COR-L47 (cell line): Measurements from ENCODE around the gene CTNNA3.

Source experiments
- DNase-seq: peaks from one replicate; lab custom pipeline; 2025; lab: John Stamatoyannopoulos, UW

CTNNA3 gene

DNA sequence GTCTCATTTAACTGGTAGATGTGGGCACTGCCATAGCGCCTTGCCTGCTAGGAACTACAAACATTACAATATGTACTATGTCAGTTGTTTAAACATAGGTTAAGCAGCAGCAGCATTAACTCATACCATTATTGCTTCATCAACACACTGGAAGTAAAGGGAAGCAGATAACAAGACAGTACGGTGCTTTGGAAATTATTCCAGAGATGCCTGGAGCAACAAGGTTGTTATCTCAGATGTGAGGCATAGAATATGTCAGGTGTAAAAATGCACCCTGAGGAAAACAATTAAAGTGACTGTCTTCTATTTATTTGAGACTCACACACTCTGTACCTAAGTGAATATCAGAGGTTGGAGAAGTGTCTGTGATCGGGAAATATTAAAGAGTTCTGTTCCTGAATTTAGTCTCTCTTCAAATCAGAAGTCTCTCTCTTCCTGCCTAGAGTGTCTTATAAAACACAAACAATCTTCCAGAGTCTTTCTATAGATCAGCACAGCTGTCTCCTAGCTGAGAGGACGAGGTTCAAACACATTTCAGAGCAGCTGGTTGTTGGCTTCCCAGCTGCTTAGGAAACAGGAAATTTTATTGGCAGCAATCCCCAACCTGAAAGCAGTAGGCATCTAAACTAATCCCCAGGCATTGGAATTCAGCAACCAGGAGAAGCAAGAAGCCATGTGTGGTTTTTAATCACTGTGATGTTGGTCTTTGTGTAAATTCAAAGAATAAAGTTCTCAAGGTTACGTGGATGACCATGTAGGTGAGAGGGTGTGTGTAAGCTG, 1764.5 kb downstream of the CTNNA3 start:
- DNase-seq = no peak

DNA sequence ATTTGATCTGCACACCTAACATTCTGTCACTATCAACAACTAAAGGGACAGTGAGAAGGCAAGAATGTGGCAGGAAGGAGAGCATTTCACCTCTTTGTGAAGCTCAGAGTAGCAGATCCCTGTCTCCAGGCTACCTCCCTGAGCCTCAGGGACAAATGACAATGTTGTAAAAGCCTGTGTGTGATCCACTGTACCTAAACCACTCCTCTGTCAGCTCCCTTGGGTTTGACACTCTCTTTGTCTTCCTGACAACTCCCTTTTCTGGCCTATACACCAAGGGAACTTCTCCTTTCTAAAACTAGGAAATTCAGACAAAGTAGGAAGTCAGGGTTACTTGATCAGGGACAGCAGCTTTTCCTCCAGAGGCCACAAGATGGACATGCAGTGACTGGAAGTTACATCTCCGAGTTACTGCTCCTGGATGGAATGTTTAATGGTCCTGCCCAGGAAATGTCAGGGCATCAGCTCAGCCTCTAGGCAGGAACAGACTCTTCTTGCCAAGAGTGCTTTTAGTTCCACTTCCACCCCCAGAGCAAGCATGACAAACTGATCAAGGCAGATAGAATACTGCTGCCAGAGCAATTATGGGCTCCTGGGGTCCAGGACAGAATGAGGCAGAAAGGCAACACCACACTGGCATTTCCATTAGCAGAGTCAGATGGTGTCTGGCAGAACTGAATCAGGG, 1784.7 kb downstream of the CTNNA3 start:
- no peak for DNase-seq

DNA sequence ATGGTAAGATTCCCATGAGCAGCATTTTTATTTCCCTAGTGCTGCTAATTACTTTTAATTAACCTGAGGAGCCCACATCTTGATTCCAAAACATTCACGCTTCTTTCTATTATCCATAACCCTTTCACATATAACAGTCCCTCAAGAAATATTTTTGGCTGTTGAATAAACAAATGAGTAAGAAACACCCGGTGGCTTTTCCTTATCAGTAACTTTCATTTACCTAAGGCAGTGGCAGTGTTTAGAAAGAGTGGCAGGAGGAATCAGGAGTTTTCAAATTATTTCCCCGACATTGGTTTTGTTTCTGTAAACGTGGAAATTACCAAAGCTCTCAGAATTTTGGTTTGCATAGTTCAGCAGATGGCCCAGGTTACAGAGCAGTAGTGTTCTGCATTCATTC, 1785.8 kb downstream of the CTNNA3 start:
- DNase-seq = no peak

DNA sequence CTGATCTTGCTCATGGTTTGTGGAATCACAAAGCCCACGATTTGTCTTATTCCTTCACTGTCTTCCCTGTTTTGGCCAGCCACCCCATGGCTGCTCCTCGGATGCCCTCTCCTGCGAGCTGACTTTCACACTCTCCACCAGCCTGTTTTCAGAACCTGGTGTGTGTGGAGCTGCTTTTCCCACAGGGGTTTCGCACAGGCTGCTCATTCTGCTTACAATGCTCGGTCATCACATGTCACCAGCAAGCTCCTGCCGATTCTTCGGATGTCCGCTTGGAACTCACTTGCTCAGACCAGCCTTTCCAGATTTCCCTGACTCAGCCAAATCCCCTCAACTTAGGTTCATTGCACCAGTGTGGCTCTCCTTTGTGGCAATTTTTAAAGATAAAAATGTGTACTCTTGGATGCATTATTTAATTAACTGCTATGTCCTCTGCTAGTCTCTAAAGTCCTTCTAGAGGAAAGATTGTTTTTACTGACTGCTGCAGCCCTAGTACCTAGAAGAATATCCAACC, 1788.7 kb downstream of the CTNNA3 start:
- no peak for DNase-seq

DNA sequence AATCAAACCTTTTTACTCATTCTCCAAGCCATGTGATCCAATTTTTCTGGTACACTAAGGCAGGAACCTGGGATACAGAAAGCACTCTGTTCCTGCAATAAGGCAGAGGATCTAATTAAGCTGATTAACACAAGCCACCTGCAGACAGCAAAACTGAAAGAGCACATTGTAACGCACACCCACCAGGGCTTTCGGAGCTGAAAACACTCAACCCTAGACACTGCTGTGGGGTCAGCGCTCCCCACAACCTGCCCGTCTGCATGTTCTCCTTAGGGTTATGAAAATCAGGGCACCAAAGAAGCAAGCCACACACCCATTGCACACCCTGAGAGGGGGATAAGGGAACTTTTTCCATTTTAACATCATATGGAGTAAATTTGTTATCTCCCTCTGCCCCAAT, 1792.4 kb downstream of the CTNNA3 start:
- DNase-seq = no peak

DNA sequence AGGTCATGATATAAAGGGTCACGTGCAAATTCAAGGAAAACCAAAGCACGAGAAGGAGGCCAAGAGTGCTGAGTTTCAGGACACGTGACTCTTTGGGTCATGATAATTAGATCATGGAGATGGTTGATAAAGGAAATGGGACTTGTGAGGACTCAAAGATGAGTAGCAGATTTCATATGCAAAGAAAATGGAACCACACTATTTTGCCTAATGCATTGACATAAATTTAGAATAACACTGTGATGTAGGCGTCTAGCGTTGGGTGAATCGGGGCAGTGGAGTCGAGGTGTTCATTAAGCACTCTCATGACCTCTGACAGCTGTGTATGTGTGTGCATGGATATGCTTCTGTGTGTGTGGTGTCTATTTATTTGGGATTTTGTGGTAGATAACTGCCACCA, 1795.7 kb downstream of the CTNNA3 start:
- DNase-seq = no peak

DNA sequence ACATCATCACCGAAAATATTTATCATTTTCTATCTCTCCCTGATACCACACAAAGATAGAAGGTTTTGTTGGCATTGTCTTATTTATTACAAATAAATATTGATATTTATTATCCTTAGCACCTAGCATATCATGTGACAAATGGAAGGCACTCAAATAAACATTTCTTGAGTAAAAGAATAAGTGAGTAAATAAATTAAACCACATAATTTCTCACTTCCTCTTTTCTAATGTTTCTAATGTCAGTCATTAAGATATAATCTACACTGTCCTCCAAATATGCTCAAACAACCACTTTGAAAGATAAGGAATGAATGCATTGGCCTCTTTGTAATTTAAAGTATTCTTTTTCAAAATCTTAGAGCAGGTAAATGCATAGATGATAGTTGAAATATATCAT, 1797.9 kb downstream of the CTNNA3 start:
- no peak for DNase-seq

DNA sequence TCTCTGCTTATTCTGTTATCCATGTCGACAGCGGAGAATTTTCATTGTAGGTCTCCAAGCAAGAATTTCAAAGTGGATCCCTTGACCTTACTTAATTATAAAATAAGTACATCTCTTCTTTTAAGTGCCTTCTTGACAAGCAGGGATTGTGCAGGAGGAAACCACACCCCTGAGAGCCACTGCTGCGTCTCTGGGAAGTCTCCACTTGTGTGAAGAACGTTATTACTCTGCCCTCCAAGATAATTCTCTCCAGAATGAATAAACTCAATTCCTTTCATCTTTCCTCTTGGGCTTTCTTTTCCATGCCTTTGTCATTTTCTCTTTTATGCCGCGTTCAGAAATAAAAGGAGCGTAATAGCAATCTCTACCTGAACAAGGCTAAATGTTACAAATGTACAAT, 1801.0 kb downstream of the CTNNA3 start:
- DNase-seq = no peak

DNA sequence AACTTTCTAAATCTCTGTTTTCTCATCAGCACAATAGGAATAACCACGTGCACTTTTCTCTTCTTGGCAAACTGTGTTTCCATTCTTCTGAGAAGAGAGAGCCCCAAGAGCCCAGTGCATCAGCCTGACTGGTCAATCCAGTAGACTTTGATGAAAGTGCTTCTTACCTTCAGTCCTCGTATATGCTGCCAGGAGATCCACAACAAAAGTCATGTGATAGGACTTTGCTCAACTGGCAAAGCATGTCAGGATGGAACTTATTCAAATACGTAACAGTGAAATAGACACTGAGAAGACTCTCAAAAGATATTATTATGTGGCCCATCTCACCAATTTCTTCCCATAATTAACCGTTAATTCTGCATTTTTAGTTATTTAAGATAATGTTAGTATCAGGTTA, 1801.6 kb downstream of the CTNNA3 start:
- no peak for DNase-seq

DNA sequence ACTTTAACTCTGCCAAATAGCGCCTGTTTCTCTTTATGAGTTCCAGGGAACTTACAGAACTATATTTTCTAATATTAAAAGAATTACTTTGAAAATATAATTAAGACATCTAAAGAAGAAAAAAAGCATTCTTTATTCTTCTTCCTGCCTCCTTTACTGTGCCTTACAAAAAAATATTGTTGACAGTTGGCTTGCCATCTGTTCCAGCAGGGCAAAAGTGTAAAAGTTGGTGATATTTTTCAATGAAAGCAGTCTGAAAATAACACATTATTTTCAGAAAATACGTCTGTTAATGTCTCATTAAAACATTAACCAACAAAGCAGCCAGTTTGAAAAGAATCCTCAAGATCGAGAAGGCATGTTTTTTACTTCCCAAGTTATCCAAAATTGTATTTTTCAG, 1802.3 kb downstream of the CTNNA3 start:
- no peak for DNase-seq

DNA sequence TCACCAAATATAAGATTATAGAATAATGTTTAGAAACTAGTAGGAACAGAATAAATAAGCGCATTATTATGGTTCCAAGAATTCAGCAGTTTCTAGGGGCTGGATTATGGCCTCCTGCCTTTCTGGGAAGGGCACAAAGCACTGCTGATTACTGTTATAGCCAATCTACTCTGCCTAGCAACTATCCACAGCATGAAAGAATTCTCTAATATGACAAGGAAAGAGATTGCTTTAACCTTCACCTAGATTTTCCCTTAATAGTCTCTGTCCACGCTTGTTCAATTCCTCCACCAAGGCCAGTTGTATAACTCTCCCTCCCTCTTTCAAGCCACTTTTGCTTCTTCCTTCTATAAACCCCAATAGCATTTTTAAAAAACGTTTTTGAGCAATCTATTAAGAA, 1803.7 kb downstream of the CTNNA3 start:
- DNase-seq = no peak

DNA sequence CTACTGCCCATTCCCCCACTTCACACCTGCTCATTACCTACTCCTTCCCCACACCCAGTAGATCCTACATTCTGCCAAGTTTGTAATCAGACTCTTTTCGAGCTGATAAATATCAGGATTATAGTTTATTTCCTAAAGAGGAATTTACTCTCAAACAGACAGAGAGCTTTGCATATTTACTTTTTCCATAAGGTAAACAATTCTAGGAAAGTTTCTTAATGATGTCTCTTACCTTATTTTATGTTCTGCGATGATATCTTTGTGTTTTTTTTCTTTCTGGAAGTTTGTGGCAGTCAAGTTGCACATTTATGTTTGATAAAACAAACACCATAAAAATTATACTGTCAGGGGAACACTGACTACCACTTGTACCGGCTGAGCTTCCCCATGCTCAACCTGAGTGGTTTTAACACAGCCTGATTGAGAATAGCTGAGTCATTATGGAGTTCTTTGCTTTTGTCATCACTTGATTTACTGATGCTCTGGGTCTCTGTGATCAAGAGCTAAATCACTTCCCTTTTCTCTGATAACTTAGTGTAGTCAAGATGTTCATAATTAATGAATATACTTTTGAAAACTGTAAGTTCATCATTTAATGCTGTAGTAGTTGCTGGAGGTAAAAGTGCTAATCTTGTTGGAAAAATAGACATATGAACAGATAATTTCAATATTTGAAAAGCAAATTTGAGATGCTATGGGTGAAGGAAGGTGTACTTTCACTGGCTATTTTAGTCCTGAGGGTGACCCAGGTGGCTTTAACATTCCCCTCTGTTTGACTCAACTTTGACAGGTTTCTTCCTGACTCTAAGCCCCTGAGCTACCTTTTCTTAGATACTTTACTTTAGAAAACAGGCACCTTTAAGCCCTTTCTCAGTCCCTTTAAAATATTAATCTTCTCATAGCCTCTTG, 1804.7 kb downstream of the CTNNA3 start:
- peak; percentile 1 for DNase-seq

DNA sequence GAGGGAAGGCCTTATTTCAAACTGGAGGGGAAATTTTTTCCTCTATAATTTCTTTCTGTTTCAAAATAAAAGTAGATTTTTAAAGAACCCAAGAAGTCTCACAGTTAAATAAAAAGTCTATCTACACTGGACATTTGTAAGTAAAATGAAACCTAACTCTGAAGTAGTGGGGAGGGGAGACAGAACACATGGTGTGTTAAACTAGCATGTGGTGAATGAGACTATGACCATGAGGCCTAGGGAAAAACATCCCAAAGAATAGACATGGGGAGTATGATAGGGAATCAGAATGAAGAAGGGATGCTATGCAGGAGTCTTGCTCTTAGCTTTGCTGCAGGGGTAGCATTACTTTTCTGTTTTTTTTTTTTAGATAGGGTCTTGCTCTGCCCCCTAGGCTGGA, 1831.5 kb downstream of the CTNNA3 start:
- no peak for DNase-seq

DNA sequence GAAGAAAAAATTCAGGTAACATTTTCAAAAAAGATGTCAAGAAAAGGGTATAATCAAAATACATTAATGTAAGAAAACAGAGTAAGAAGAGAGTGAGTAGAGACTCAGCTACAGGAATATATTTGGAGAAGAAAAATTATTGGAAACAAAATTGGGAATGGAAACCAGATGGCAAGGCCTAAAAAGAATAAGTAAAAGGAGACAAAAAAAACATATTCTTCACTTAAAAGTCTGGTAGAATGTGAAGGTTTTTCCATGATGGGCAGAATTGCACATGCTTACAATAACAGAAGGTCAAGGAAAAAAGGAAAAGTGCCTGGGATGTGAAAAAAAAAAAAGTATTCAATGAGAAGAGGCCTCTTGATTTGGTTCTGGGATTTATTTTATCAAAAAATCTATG, 1832.0 kb downstream of the CTNNA3 start:
- no peak for DNase-seq
